HCT116 (cell line): ENCODE data around the gene CTSE. TPM values are rescaled to one million over a fixed set of nuclear protein-coding genes. Genes with fewer than 3 reads are reported as not detected.

Source experiments
- ATAC-seq: fragments of 200-7000 bp; cut with Tn5 transposase; 2 replicates; pipeline ENCODE4 v1.9.1; 2020; ENCODE audit warnings: mild to moderate bottlenecking, moderate library complexity
- BruUV-seq: library from RNA; stranded (reverse); fragments of 400-500 nt; replicated peaks from 2 replicates; lab custom pipeline; 2021; lab: Mats Ljungman, UMichigan
- CTCF ChIA-PET: fragments of 300-600 bp; sonication (Branson Sonifier 250); formaldehyde crosslinking; loops from one replicate; lab custom pipeline; 2021; ENCODE audit warnings: antibody characterized with exemption; lab: Charles Lee
- POLR2A ChIA-PET: fragments of 300-600, 350-600 bp; sonication (Branson Sonifier 250); formaldehyde crosslinking; loops from one replicate; lab custom pipeline; 2021; ENCODE audit warnings: antibody characterized with exemption; lab: Charles Lee
- RAD21 ChIA-PET, 2 experiments: fragments of 300-600 bp; sonication (Branson Sonifier 250); formaldehyde crosslinking; loops; one replicate each; lab custom pipeline; 2023; ENCODE audit warnings: low total read pairs in 2 of 2; ENCODE audit not compliant: uncharacterized antibody in 2 of 2, unreplicated experiment in 2 of 2, low non-redundant PET in 1 of 2; lab: Charles Lee
- DNase-seq: peaks from one replicate; pipeline ENCODE4 v3.0.0-alpha.2; 2010; ENCODE audit warnings: low read depth, low spot score
- H2AFZ ChIP-seq: fragments of 200-600 bp; shearing (Covaris generic), sonication (generic); 2 replicates; pipeline ENCODE4 v1.6.1; 2017; ENCODE audit warnings: low read depth, mixed run types, mixed read lengths, antibody characterized with exemption, low read length; ENCODE audit not compliant: poor library complexity, severe bottlenecking
- H3K27ac ChIP-seq: 2 replicates; pipeline ENCODE4 v1.5.1; 2012; ENCODE audit warnings: low read depth, low read length
- H3K27me3 ChIP-seq: fragments of 200-600 bp; sonication (generic); 2 replicates; pipeline ENCODE4 v1.6.1; 2016; ENCODE audit warnings: mixed run types, low read length, mixed read lengths; ENCODE audit not compliant: insufficient read depth
- H3K36me3 ChIP-seq, 2 experiments: fragments of 200-500 bp in 1 of 2; fragments of 200-600 bp in 1 of 2; sonication (Bioruptor generic) in 1 of 2; sonication (generic) in 1 of 2; 2 replicates each; pipeline versions ENCODE4 v1.5.1 to v1.6.1; 2014 to 2016; ENCODE audit warnings: low read length in 2 of 2, inconsistent platforms in 1 of 2, mixed read lengths in 1 of 2, mixed run types in 1 of 2; ENCODE audit not compliant: insufficient read depth in 2 of 2, control insufficient read depth in 1 of 2
- H3K4me1 ChIP-seq, 2 experiments: fragments of 200-600 bp in 1 of 2; sonication (generic) in 1 of 2; 2 replicates each; pipeline versions ENCODE4 v1.5.1 to v1.6.1; 2012 to 2017; ENCODE audit warnings: low read length in 2 of 2, inconsistent platforms in 1 of 2, mild to moderate bottlenecking in 1 of 2, mixed read lengths in 1 of 2, mixed run types in 1 of 2, moderate library complexity in 1 of 2; ENCODE audit not compliant: insufficient read depth in 2 of 2, control insufficient read depth in 1 of 2
- H3K4me2 ChIP-seq: fragments of 200-600 bp; sonication (generic); 2 replicates; pipeline ENCODE4 v1.6.1; 2017; ENCODE audit warnings: mixed run types, low read length, mixed read lengths
- H3K4me3 ChIP-seq, 2 experiments: fragments of 200-600 bp in 1 of 2; sonication (generic) in 1 of 2; replicated peaks in 1 of 2; 2 replicates each; pipeline ENCODE4 v1.5.1; 2011 to 2016; ENCODE audit warnings: low read length in 2 of 2, control low read depth in 1 of 2, low read depth in 1 of 2, mild to moderate bottlenecking in 1 of 2, mixed read lengths in 1 of 2, mixed run types in 1 of 2
- H3K79me2 ChIP-seq: fragments of 200-600 bp; sonication (generic); 2 replicates; pipeline ENCODE4 v1.6.1; 2017; ENCODE audit warnings: mild to moderate bottlenecking, mixed run types, low read length, moderate library complexity, mixed read lengths; ENCODE audit not compliant: insufficient read depth
- H3K9ac ChIP-seq: fragments of 200-600 bp; sonication (generic); 2 replicates; pipeline ENCODE4 v1.6.1; 2016; ENCODE audit warnings: low read length, mixed read lengths
- H3K9me2 ChIP-seq: fragments of 200-600 bp; sonication (generic), shearing (Covaris generic); 2 replicates; pipeline ENCODE4 v1.6.1; 2017; ENCODE audit warnings: mixed run types, mild to moderate bottlenecking, moderate library complexity; ENCODE audit not compliant: insufficient read depth
- H3K9me3 ChIP-seq, 2 experiments: fragments of 200-500 bp in 1 of 2; fragments of 200-600 bp in 1 of 2; sonication (Bioruptor generic) in 1 of 2; sonication (generic) in 1 of 2; 2 replicates each; pipeline ENCODE4 v1.6.1; 2014 to 2017; ENCODE audit warnings: low read length in 2 of 2, mixed read lengths in 2 of 2, inconsistent platforms in 1 of 2, low read depth in 1 of 2, mild to moderate bottlenecking in 1 of 2, mixed run types in 1 of 2, moderate library complexity in 1 of 2; ENCODE audit not compliant: control insufficient read depth in 1 of 2, insufficient read depth in 1 of 2
- H4K20me1 ChIP-seq: fragments of 200-600 bp; sonication (generic), shearing (Covaris generic); 2 replicates; pipeline ENCODE4 v1.6.1; 2017; ENCODE audit warnings: mixed run types, mild to moderate bottlenecking, moderate library complexity; ENCODE audit not compliant: insufficient read depth
- ATF3 ChIP-seq: IDR thresholded peaks from 2 replicates; pipeline ENCODE4 v1.6.1; 2012
- CBX3 ChIP-seq: IDR thresholded peaks from 2 replicates; pipeline ENCODE4 v1.6.1; 2012; ENCODE audit warnings: low read depth
- CEBPB ChIP-seq: IDR thresholded peaks from 2 replicates; pipeline ENCODE4 v1.6.1; 2012; ENCODE audit warnings: low read depth
- CTCF ChIP-seq, 3 experiments: fragments of 200-600 bp in 1 of 3; sonication (generic) in 1 of 3; IDR thresholded peaks in 2 of 3; conservative IDR thresholded peaks in 1 of 3; 2 replicates each; pipeline ENCODE4 v1.5.1; 2012 to 2017; ENCODE audit warnings: low read depth in 2 of 3, low read length in 2 of 3, antibody characterized with exemption in 1 of 3, borderline replicate concordance in 1 of 3, control low read depth in 1 of 3, mild to moderate bottlenecking in 1 of 3, mixed read lengths in 1 of 3, mixed run types in 1 of 3, moderate library complexity in 1 of 3; ENCODE audit not compliant: insufficient read depth in 1 of 3
- EGR1 ChIP-seq: IDR thresholded peaks from 2 replicates; pipeline ENCODE4 v1.6.1; 2012; ENCODE audit warnings: low read depth
- EZH2 ChIP-seq: fragments of 200-600 bp; sonication (generic); IDR thresholded peaks from 2 replicates; pipeline ENCODE4 v1.6.1; 2017; ENCODE audit warnings: antibody characterized with exemption, mixed run types
- EZH2phosphoT487 ChIP-seq: fragments of 200-600 bp; IDR thresholded peaks from 2 replicates; pipeline ENCODE4 v1.6.1; 2018; ENCODE audit warnings: antibody characterized with exemption, borderline replicate concordance
- MAX ChIP-seq: IDR thresholded peaks from 2 replicates; pipeline ENCODE4 v1.6.1; 2012
- POLR2AphosphoS5 ChIP-seq: IDR thresholded peaks from 2 replicates; pipeline ENCODE4 v1.6.1; 2011; ENCODE audit warnings: mild to moderate bottlenecking, low read depth, low read length, moderate library complexity
- RAD21 ChIP-seq: IDR thresholded peaks from 2 replicates; pipeline ENCODE4 v1.6.1; 2012; ENCODE audit warnings: low read depth, mild to moderate bottlenecking
- SIN3A ChIP-seq: IDR thresholded peaks from 2 replicates; pipeline ENCODE4 v1.6.1; 2012; ENCODE audit warnings: low read depth
- SRF ChIP-seq: IDR thresholded peaks from 2 replicates; pipeline ENCODE4 v1.6.1; 2012; ENCODE audit warnings: low read depth
- TCF7L2 ChIP-seq: IDR thresholded peaks from 2 replicates; pipeline ENCODE4 v1.7.0; 2011; ENCODE audit warnings: borderline replicate concordance, inconsistent platforms; ENCODE audit not compliant: insufficient read depth, insufficient read length; ENCODE audit errors: extremely low read depth
- YY1 ChIP-seq: IDR thresholded peaks from 2 replicates; pipeline ENCODE4 v1.6.1; 2011; ENCODE audit warnings: low read length, low read depth, moderate library complexity, mild to moderate bottlenecking; ENCODE audit not compliant: insufficient replicate concordance; ENCODE audit errors: extremely low read depth
- ZBTB33 ChIP-seq: IDR thresholded peaks from 2 replicates; pipeline ENCODE4 v1.6.1; 2011; ENCODE audit warnings: mild to moderate bottlenecking, low read length, moderate library complexity; ENCODE audit not compliant: insufficient replicate concordance; ENCODE audit errors: extremely low read depth
- ZNF274 ChIP-seq: fragments of 200-500 bp; sonication (Bioruptor generic); IDR thresholded peaks from 2 replicates; pipeline ENCODE4 v1.6.1; 2014; ENCODE audit warnings: mild to moderate bottlenecking, low read depth, low read length, inconsistent platforms
- intact Hi-C: fragments of 100-400 bp; cut with micrococcal nuclease; formaldehyde crosslinking; loops from 2 replicates; pipeline ENCODE4 v1.10.0; 2022
- total RNA-seq: library from RNA; stranded (reverse); gene quantifications from one replicate; pipeline ENCODE4 v1.2.1, GENCODE V29; 2021; ENCODE audit not compliant: unreplicated experiment

The CTSE gene
- total RNA-seq, 1 experiment from 2014 or later = 0.12 TPM

GRCh38 chr1:206030714-206031113, 7.0 kb upstream of the CTSE start:
- no peaks in the 10 kb centered on the region for H3K9me3 ChIP-seq
- peak; percentile 74; the same call in 1 of the 2 replicates for TF ChIP-seq CBX3
- TF ChIP-seq TCF7L2 = peak; percentile 18
- TF ChIP-seq EGR1 = no peak
- no peak for TF ChIP-seq ATF3
- no peak for TF ChIP-seq SIN3A
- TF ChIP-seq SRF = no peak
- TF ChIP-seq CTCF (IDR thresholded peaks at IDR 0.05 in 2 of 3, conservative IDR thresholded peaks at IDR 0.05 in 1 of 3; ENCODE audit: borderline replicate concordance in 1 of 3, insufficient read depth in 1 of 3, low read depth in 2 of 3, low read length in 2 of 3) = peak; percentile 84 to 97 (median 94)
- no peak for TF ChIP-seq ZNF274
- TF ChIP-seq YY1 = peak; percentile 85
- TF ChIP-seq RAD21 = peak; percentile 70
- no peak for TF ChIP-seq EZH2phosphoT487
- TF ChIP-seq EZH2 = no peak
- TF ChIP-seq MAX = peak; percentile 39; the same call in 1 of the 2 replicates
- TF ChIP-seq POLR2AphosphoS5 = no peak
- TF ChIP-seq CEBPB = peak; percentile 57; the same call in 1 of the 2 replicates
- TF ChIP-seq ZBTB33 = no peak
- TF ChIP-seq, all 23 proteins: peak for 7
- no peaks in the 10 kb centered on the region for H3K9me2 ChIP-seq
- no TSS peak for BruUV-seq
- H4K20me1 ChIP-seq = no peaks in the 10 kb centered on the region
- H3K9ac ChIP-seq = no peak overlapping the region
- peaks cover 0 to 6% of the 10 kb centered on the region in 2 experiments; a peak in 2 of 4 replicates for H3K4me1 ChIP-seq
- peak; percentile 74 for DNase-seq
- no peak overlapping the region for H3K4me3 ChIP-seq
- H3K4me2 ChIP-seq = peak overlapping the region; percentile 51
- CTCF ChIA-PET = interaction anchor here (0.8 to 3.5 kb wide), 11 partner anchors 9 to 78 kb away, joined by 4 to 43 read pairs (median 5); partner anchors contain the start of gene RAB7B
- no peaks in the 10 kb centered on the region for H3K36me3 ChIP-seq
- H2AFZ ChIP-seq = peak overlapping the region; percentile 65
- H3K27me3 ChIP-seq = no peaks in the 10 kb centered on the region
- peak; percentile 100 for ATAC-seq
- RAD21 ChIA-PET = interaction anchor here (0.8 to 1.4 kb wide), 2 partner anchors 75 to 76 kb away, joined by 5 to 9 read pairs; no protein-coding TSS in a partner anchor
- H3K27ac ChIP-seq = no peak overlapping the region
- intact Hi-C loops = loop anchor here (1.0 kb wide), 1 partner anchor 76 kb away; no protein-coding TSS in a partner anchor
- POLR2A ChIA-PET = no interaction called here
- H3K79me2 ChIP-seq = no peaks in the 10 kb centered on the region
